ENCODE measurements around the gene HTR3B. TPM values are rescaled to one million over a fixed set of nuclear protein-coding genes. Genes with fewer than 3 reads are reported as not detected.

Gene HTR3B
- total RNA-seq, 6 donors from 2014 or later: not detected

DNA sequence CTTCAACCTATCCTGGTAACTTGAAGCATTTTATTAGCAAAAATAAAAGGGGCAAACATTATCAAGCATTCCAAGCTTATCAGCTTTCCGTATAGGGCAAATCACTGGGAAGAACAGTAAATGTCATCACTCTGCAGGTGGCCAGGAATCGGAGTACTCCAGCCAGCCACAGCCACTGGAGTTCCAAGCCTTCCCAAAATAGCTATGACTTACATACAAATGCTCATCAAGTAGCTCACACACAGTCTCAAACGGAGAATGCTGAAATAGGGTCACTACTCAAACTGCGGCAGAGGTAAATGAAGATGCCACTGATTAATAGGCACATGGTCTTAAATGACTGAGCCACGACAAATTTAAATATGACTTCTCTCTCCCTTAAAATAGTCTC, 31.4 kb upstream of the HTR3B start:
- no peaks in the 10 kb centered on the region for H3K27me3 ChIP-seq
- ATAC-seq (ENCODE audit: low FRiP score in 2 of 2) (no peak), DNase-seq (no peak)
- H3K4me3 ChIP-seq: no peak overlapping the region
- no peaks in the 10 kb centered on the region for H3K36me3 ChIP-seq
- peaks cover 13 to 39% (median 23%) of the 10 kb centered on the region in 4 donors for H3K4me1 ChIP-seq
- 58 to 66% methylated on average over 5 of the region's 5 CpGs for WGBS, 2 donors
- TF ChIP-seq POLR2AphosphoS5 (IDR thresholded peaks at IDR 0.05) (no peak), EP300 (IDR thresholded peaks at IDR 0.05) (no peak)
- TF ChIP-seq, protein P1, sequence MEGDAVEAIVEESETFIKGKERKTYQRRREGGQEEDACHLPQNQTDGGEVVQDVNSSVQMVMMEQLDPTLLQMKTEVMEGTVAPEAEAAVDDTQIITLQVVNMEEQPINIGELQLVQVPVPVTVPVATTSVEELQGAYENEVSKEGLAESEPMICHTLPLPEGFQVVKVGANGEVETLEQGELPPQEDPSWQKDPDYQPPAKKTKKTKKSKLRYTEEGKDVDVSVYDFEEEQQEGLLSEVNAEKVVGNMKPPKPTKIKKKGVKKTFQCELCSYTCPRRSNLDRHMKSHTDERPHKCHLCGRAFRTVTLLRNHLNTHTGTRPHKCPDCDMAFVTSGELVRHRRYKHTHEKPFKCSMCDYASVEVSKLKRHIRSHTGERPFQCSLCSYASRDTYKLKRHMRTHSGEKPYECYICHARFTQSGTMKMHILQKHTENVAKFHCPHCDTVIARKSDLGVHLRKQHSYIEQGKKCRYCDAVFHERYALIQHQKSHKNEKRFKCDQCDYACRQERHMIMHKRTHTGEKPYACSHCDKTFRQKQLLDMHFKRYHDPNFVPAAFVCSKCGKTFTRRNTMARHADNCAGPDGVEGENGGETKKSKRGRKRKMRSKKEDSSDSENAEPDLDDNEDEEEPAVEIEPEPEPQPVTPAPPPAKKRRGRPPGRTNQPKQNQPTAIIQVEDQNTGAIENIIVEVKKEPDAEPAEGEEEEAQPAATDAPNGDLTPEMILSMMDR (IDR thresholded peaks at IDR 0.05): no peak
- H3K27ac ChIP-seq: no peak overlapping the region
- no peaks in the 10 kb centered on the region for H3K9me3 ChIP-seq

DNA sequence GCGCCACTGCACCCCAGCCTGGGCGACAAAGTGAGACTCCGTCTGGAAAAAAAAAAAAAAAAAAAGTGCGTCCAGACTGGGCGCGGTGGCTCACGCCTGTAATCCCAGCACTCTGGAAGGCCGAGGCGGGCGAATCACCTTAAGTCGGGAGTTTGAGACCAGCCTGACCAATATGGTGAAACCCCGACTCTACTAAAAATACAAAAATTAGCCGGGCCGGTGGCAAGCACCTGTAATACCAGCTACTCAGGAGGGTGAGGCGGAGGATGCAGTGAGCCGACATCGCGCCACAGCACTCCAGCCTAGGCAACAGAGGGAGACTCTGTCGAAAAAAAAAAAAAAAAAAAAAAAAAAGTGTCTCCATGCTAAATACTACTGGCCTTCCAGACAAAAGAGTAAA, 30.5 kb upstream of the HTR3B start:
- 86 to 95% methylated on average over 16 to 19 of the region's 19 CpGs for WGBS, 2 donors
- no peaks in the 10 kb centered on the region for H3K36me3 ChIP-seq

DNA sequence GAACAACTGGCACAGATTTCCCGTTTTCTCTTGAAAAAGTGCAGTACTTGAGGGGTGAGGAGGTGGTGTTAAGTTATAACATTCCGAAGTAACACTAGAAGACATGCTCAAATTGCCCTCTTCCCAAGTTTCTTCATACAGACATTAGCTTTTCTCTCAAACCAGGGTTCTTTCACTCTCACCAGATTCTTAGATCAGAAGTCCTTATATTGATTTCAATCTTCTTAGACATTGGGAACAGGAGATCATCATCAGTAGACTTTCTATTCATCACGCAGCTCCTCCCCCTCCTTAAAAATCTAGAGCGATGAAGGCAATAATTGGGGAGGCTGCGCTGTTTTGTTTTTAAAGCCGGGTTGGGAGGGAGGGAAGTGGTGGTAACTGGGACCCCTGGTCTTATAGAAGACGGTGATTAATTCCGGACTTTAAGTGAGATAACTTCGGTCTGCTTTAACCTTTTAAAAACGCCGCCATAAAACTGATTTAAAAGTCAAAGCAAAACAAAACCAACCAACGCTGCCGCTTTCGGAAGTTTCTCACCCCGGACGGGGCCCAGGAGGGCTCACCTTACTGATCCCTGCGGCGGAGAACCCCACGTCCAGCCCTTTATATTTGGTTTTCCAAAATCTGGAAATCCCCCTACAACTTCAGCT, 29.9 kb upstream of the HTR3B start:
- DNase-seq: no peak
- WGBS, 2 donors: 4 to 5% methylated on average over 19 of the region's 19 CpGs
- Histone ChIP-seq H3K4me1 (peaks cover 13 to 39% (median 23%) of the 10 kb centered on the region in 4 donors), H3K36me3 (no peaks in the 10 kb centered on the region), H3K4me3 (peak overlapping the region; percentile 59 to 95 (median 90)), H3K27ac (peak overlapping the region in 3 of 4 donors; percentile 92 to 95 (median 92)), H3K9me3 (no peaks in the 10 kb centered on the region), H3K27me3 (no peaks in the 10 kb centered on the region)
- ATAC-seq (ENCODE audit: low FRiP score in 2 of 2): no peak
- TF ChIP-seq POLR2AphosphoS5 (IDR thresholded peaks at IDR 0.05): no peak
- TF ChIP-seq, protein P1 (IDR thresholded peaks at IDR 0.05): no peak

More for the DNA sequence above, 30.5 kb upstream of the HTR3B start:
- no peak overlapping the region for H3K27ac ChIP-seq
- ATAC-seq (ENCODE audit: low FRiP score in 2 of 2) (no peak), DNase-seq (no peak)
- TF ChIP-seq POLR2A (IDR thresholded peaks at IDR 0.05): no peak
- TF ChIP-seq, protein P1 (IDR thresholded peaks at IDR 0.05): no peak
- TF ChIP-seq EP300 (IDR thresholded peaks at IDR 0.05): no peak
- TF ChIP-seq POLR2AphosphoS5 (IDR thresholded peaks at IDR 0.05): no peak
- no peaks in the 10 kb centered on the region for H3K27me3 ChIP-seq
- no peaks in the 10 kb centered on the region for H3K9me3 ChIP-seq
- H3K4me3 ChIP-seq: peak overlapping the region in 2 of 4 donors; percentile 92 to 95
- peaks cover 13 to 39% (median 23%) of the 10 kb centered on the region in 4 donors for H3K4me1 ChIP-seq

DNA sequence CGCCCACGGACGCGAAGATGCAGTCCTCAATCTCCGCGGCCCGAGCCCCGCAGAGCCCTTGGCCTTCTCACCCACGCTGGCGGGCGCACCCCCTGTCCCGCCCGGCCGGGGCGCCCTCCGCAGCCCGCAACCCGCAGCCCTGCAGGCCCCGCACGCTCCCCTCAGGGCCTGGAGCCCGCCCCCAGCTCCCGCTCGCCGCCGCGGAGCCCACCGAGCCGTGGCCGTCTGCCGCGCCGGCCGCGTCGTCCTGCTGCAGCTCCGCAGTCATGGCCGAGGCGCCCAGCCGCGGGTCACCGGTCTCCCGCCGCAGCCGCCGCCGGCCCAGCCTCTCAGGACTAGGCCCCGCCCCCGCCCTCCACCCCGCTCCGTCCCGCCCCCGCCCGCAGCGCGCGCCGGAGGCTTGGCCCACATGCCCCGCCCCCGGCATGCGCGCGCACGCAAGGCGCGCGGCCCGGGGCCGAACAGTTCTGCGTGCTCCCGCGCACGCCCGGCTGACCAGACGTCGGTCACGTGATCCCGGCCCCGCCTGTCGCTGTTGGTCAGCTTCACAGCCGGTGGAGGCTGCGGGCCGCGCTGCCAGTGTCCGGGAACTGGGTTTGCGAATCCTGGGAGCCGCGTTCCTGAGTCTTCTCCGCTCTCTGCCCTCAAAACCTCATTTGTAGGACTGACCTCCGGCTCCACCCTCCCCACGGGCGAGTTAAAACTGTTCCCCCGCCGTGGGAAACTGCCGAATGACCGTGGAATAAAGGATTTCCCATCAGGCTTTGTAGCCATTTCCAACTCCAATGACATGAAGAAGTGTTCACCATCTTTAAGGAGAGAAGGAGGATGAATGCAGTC, 29.1 kb upstream of the HTR3B start, which contains the start of gene USP28:
USP28 (minus strand) TSS at position 339 of the 840 bp plus-strand sequence; CDS start at position 268, 71 bp downstream.
- Histone ChIP-seq H3K4me1 (peaks cover 13 to 39% (median 23%) of the 10 kb centered on the region in 4 donors), H3K9me3 (no peaks in the 10 kb centered on the region), H3K27me3 (no peaks in the 10 kb centered on the region), H3K27ac (peak within 1 kb of the TSS; percentile 92 to 95 (median 93)), H3K4me3 (peak within 1 kb of the TSS; percentile 59 to 95 (median 90)), H3K36me3 (no peaks in the 10 kb centered on the region)
- 0% methylated on average over 14 to 38 of the region's 95 CpGs for WGBS, 2 donors
- DNase-seq (peak; percentile 99), ATAC-seq (ENCODE audit: low FRiP score in 2 of 2) (peak; percentile 97 to 99)
- TF ChIP-seq POLR2A (IDR thresholded peaks at IDR 0.05) (peak; percentile 14 to 91 (median 48)), EP300 (IDR thresholded peaks at IDR 0.05) (no peak), POLR2AphosphoS5 (IDR thresholded peaks at IDR 0.05) (peak; percentile 68 to 83)
- TF ChIP-seq, protein P1 (IDR thresholded peaks at IDR 0.05): peak in 5 of 6 experiments; percentile 27 to 67 (median 37)

Measured in upper lobe of left lung (tissue), 6 donors.